GM12878 (cell line): ENCODE data around the gene ZNF19. TPM values are rescaled to one million over a fixed set of nuclear protein-coding genes. Genes with fewer than 3 reads are reported as not detected.

ENCODE experiments used
- ATAC-seq: fragments of 200-7000 bp; cut with Tn5 transposase; 3 replicates; pipeline ENCODE4 v1.9.1; 2020; ENCODE audit warnings: mild to moderate bottlenecking, moderate library complexity
- BruUV-seq: library from RNA; stranded (reverse); fragments of 400-500 nt; replicated peaks from 2 replicates; lab custom pipeline; 2021; lab: Mats Ljungman, UMichigan
- CTCF ChIA-PET: fragments of 300-600 bp; sonication (Branson Sonifier 250); formaldehyde crosslinking; extraction: SDS; loops from one replicate; lab custom pipeline; 2021; ENCODE audit warnings: inconsistent platforms; lab: Yijun Ruan, JAX
- POLR2A ChIA-PET: fragments of 350-600 bp; formaldehyde crosslinking; extraction: SDS; loops from one replicate; lab custom pipeline; 2021; ENCODE audit warnings: inconsistent platforms; lab: Charles Lee
- RAD21 ChIA-PET: fragments of 300-600 bp; sonication (Branson Sonifier 250); formaldehyde crosslinking; loops from one replicate; lab custom pipeline; 2023; ENCODE audit warnings: antibody characterized with exemption; ENCODE audit not compliant: unreplicated experiment; lab: Charles Lee
- SMC1A ChIA-PET: fragments of 300-600 bp; sonication (Branson Sonifier 250); formaldehyde crosslinking; loops from one replicate; lab custom pipeline; 2023; ENCODE audit not compliant: unreplicated experiment, uncharacterized antibody; lab: Charles Lee
- DNase-seq: peaks from one replicate; pipeline ENCODE4 v3.0.0-alpha.2; 2011; ENCODE audit warnings: low read depth, low spot score
- FAIRE-seq: peaks from 3 replicates; lab custom pipeline; 2011; peaks lifted over from hg19 to GRCh38; lab: Jason Lieb, UNC
- H2AFZ ChIP-seq: 2 replicates; pipeline ENCODE4 v1.6.0; 2011; ENCODE audit warnings: low read depth, low read length, control low read depth; ENCODE audit not compliant: control insufficient read depth
- H3K27ac ChIP-seq: 2 replicates; pipeline ENCODE4 v1.5.1; 2011; ENCODE audit warnings: control low read depth; ENCODE audit not compliant: control insufficient read depth, insufficient read depth
- H3K27me3 ChIP-seq, 2 experiments: replicated peaks in 1 of 2; 2 replicates each; pipeline versions ENCODE4 v1.6.0 to v1.6.1; 2011; ENCODE audit warnings: low read length in 1 of 2; ENCODE audit not compliant: control insufficient read depth in 2 of 2, insufficient read depth in 2 of 2
- H3K36me3 ChIP-seq, 2 experiments: 2 replicates each; pipeline ENCODE4 v1.5.1; 2011; ENCODE audit warnings: low read length in 1 of 2; ENCODE audit not compliant: control insufficient read depth in 2 of 2, insufficient read depth in 2 of 2
- H3K4me1 ChIP-seq: 2 replicates; pipeline ENCODE4 v1.6.1; 2011; ENCODE audit warnings: mild to moderate bottlenecking, low read length, moderate library complexity, mixed read lengths; ENCODE audit not compliant: control insufficient read depth, insufficient read depth
- H3K4me2 ChIP-seq: 2 replicates; pipeline ENCODE4 v1.6.0; 2011; ENCODE audit warnings: control low read depth; ENCODE audit not compliant: control insufficient read depth, insufficient read depth
- H3K4me3 ChIP-seq: fragments of 200-600 bp; sonication (generic); 2 replicates; pipeline ENCODE4 v1.5.1; 2016
- H3K79me2 ChIP-seq: 2 replicates; pipeline ENCODE4 v1.6.0; 2011; ENCODE audit warnings: low read length; ENCODE audit not compliant: control insufficient read depth, insufficient read depth
- H3K9ac ChIP-seq: 2 replicates; pipeline ENCODE4 v1.8.0; 2011; ENCODE audit warnings: low read length, control low read depth, mixed read lengths; ENCODE audit not compliant: control insufficient read depth, insufficient read depth
- H3K9me3 ChIP-seq: replicated peaks from 3 replicates; pipeline ENCODE4 v1.5.1; 2011; ENCODE audit warnings: mild to moderate bottlenecking, low read length; ENCODE audit not compliant: control insufficient read depth, insufficient read depth
- H4K20me1 ChIP-seq: 2 replicates; pipeline ENCODE4 v1.6.0; 2011; ENCODE audit not compliant: control insufficient read depth, insufficient read depth
- BCL11A ChIP-seq: IDR thresholded peaks from 2 replicates; pipeline ENCODE4 v1.6.1; 2011; ENCODE audit warnings: low read depth, low read length
- CTCF ChIP-seq, 3 experiments: IDR thresholded peaks in 2 of 3; conservative IDR thresholded peaks in 1 of 3; 2 replicates each; pipeline ENCODE4 v1.5.1; 2011; ENCODE audit warnings: low read depth in 3 of 3, low read length in 3 of 3, mild to moderate bottlenecking in 3 of 3, control low read depth in 2 of 3, moderate library complexity in 2 of 3, inconsistent platforms in 1 of 3, mixed read lengths in 1 of 3; ENCODE audit not compliant: control insufficient read depth in 2 of 3, insufficient read depth in 1 of 3; ENCODE audit errors: extremely low read depth in 1 of 3
- RAD21 ChIP-seq: IDR thresholded peaks from 2 replicates; pipeline ENCODE4 v1.6.1; 2011; ENCODE audit warnings: mild to moderate bottlenecking, low read depth, low read length, moderate library complexity; ENCODE audit not compliant: insufficient read depth
- SIN3A ChIP-seq: IDR thresholded peaks from 2 replicates; pipeline ENCODE4 v1.6.1; 2012; ENCODE audit warnings: low read depth, low read length, improper control_type of control experiment
- WGBS: methylation state at CpG from one replicate; pipeline ENCODE4 v1.1.6; 2016; ENCODE audit warnings: low lambda C conversion rate; ENCODE audit not compliant: insufficient replicate concordance, insufficient coverage; ENCODE audit errors: missing lambda C conversion rate; 5-methylcytosine and 5-hydroxymethylcytosine counted together
- in situ Hi-C: fragments of 300-500 bp; cut with MboI; formaldehyde crosslinking; loops from 9 replicates; pipeline ENCODE4 v1.14.3; 2018; ENCODE audit warnings: mixed read lengths
- intact Hi-C: fragments of 100-400 bp; cut with micrococcal nuclease; formaldehyde crosslinking; loops from one replicate; pipeline ENCODE4 v1.14.2; 2022; ENCODE audit not compliant: unreplicated experiment
- polyA plus RNA-seq, 11 experiments: library from polyadenylated mRNA; depleted of rRNA in 4 of 11; unstranded in 6 of 11; stranded (reverse) in 5 of 11; fragments of >200 nt; fragmentation: Nextera tagmentation in 4 of 11; fragmentation: Illumina TruSeq in 1 of 11; extraction: Ambion mirVana in 4 of 11; extraction: Trizol in 1 of 11; gene quantifications; 1 replicate in 1 of 11; 2 replicates in 10 of 11; pipeline versions ENCODE4 v1.2.1 to v1.2.3, GENCODE V29; 2011 to 2016; ENCODE audit warnings: inconsistent platforms in 2 of 11, missing spikeins in 2 of 11, low read depth in 1 of 11
- total RNA-seq, 4 experiments: library from RNA; depleted of rRNA in 3 of 4; stranded (reverse); fragments of >200 nt in 3 of 4; fragmentation: Illumina TruSeq in 1 of 4; extraction: Trizol in 1 of 4; gene quantifications; 2 replicates each; pipeline versions ENCODE4 v1.2.1 to v1.2.3, GENCODE V29; 2013 to 2021

The ZNF19 gene
- total and polyA plus RNA-seq, 10 of the 15 experiments (the other 5 are each of a cell fraction or from before 2014, with no cell fraction given) = 1.0 to 3.3 (median 2.0) TPM

GRCh38 chr16:71441348-71442050 is 47.6 kb downstream of the ZNF19 start:
- Histone ChIP-seq H3K36me3 (no peaks in the 10 kb centered on the region), H3K9me3 (peaks cover 6% of the 10 kb centered on the region; the same call in 2 of the 3 replicates), H3K4me3 (no peak overlapping the region), H3K79me2 (no peaks in the 10 kb centered on the region), H3K27ac (no peak overlapping the region), H4K20me1 (no peaks in the 10 kb centered on the region), H3K27me3 (no peaks in the 10 kb centered on the region; a peak in 1 of 4 replicates), H3K9ac (no peak overlapping the region), H2AFZ (no peak overlapping the region), H3K4me1 (no peaks in the 10 kb centered on the region), H3K4me2 (no peak overlapping the region)
- TF ChIP-seq RAD21 (0 out of 2 replicates have a peak, but pooled peaks have one; percentile 11), CTCF (IDR thresholded peaks at IDR 0.05 in 2 of 3, conservative IDR thresholded peaks at IDR 0.05 in 1 of 3; ENCODE audit: control insufficient read depth in 2 of 3, extremely low read depth in 1 of 3, insufficient read depth in 1 of 3, low read depth in 3 of 3, low read length in 3 of 3) (peak in 2 of 3 experiments; percentile 3 to 37; a peak in 1 of 6 replicates), BCL11A (no peak), SIN3A (no peak)
- no TSS peak for BruUV-seq
- ChIA-PET CTCF (no interaction called here), POLR2A (no interaction called here), SMC1A (no interaction called here), RAD21 (no interaction called here)
- 78% methylated on average over 21 of the region's 71 CpGs for WGBS
- no peak for ATAC-seq
- DNase-seq = no peak
- in situ Hi-C loops = no loop called here
- intact Hi-C loops = loop anchor here (2.0 kb wide), 1 partner anchor 57 kb away; no protein-coding TSS in a partner anchor
- no peak for FAIRE-seq
